Ectodermal cell (in vitro differentiated cells): ENCODE measurements around the gene TFAM.
"Not testable (repeated sequence)": the region's sequence is repeated elsewhere in the genome, so short reads cannot be mapped to it uniquely, and the experiment has no call there.

Experiments used
- H3K27ac ChIP-seq: 2 replicates; pipeline ENCODE4 v1.7.0; 2013; ENCODE audit warnings: mild to moderate bottlenecking, low read depth, low read length; ENCODE audit not compliant: insufficient read depth, poor library complexity, severe bottlenecking
- H3K27me3 ChIP-seq: 2 replicates; pipeline ENCODE4 v1.7.0; 2013; ENCODE audit warnings: mild to moderate bottlenecking, low read length; ENCODE audit not compliant: insufficient read depth, control insufficient read depth, poor library complexity, severe bottlenecking
- H3K36me3 ChIP-seq: one replicate; pipeline ENCODE4 v1.7.0; 2013; ENCODE audit warnings: low read length; ENCODE audit not compliant: control insufficient read depth, insufficient read depth
- H3K4me1 ChIP-seq: one replicate; pipeline ENCODE4 v1.7.0; 2013; ENCODE audit warnings: low read length; ENCODE audit not compliant: control insufficient read depth, insufficient read depth
- H3K4me3 ChIP-seq: 2 replicates; pipeline ENCODE4 v1.7.0; 2013; ENCODE audit warnings: low read depth, low read length, control low read depth; ENCODE audit not compliant: insufficient read depth
- H3K9me3 ChIP-seq: 2 replicates; pipeline ENCODE4 v1.7.0; 2013; ENCODE audit warnings: mild to moderate bottlenecking, low read length, moderate library complexity; ENCODE audit not compliant: control insufficient read depth
- WGBS, 2 experiments: methylation state at CpG; one replicate each; pipeline ENCODE4 v1.1.7; 2013; ENCODE audit warnings: missing lambda C conversion rate in 2 of 2; 5-methylcytosine and 5-hydroxymethylcytosine counted together

TFAM gene

GRCh38 chr10:58397830-58398229 is 12.6 kb downstream of the TFAM start:
- 91 to 96% methylated on average over 3 of the region's 3 CpGs for WGBS, 2 experiments
- H3K4me3 ChIP-seq: no peak overlapping the region
- H3K36me3 ChIP-seq: peaks cover 15% of the 10 kb centered on the region

GRCh38 chr10:58399410-58399809 is 14.2 kb downstream of the TFAM start:
- Histone ChIP-seq H3K27ac (no peak overlapping the region), H3K4me3 (no peak overlapping the region), H3K27me3 (no peaks in the 10 kb centered on the region), H3K9me3 (no peaks in the 10 kb centered on the region), H3K36me3 (peaks cover 15% of the 10 kb centered on the region), H3K4me1 (no peaks in the 10 kb centered on the region)
- 93 to 98% methylated on average over 4 of the region's 4 CpGs for WGBS, 2 experiments

More at GRCh38 chr10:58397830-58398229, 12.6 kb downstream of the TFAM start:
- Histone ChIP-seq H3K9me3 (no peaks in the 10 kb centered on the region), H3K27ac (no peak overlapping the region), H3K4me1 (no peaks in the 10 kb centered on the region), H3K27me3 (no peaks in the 10 kb centered on the region)

- WGBS, 2 experiments: 87% methylated on average over 1 of the region's 1 CpG; no CpG with 5 or more reads in 1 of the 2 experiments
- H3K27me3 ChIP-seq: no peaks in the 10 kb centered on the region
- no peaks in the 10 kb centered on the region for H3K4me1 ChIP-seq
- H3K4me3 ChIP-seq: no peak overlapping the region
- no peaks in the 10 kb centered on the region for H3K9me3 ChIP-seq
- no peak overlapping the region for H3K27ac ChIP-seq
- peaks cover 11% of the 10 kb centered on the region for H3K36me3 ChIP-seq
Measured at GRCh38 chr10:58400609-58401008, 15.4 kb downstream of the TFAM start.

- Histone ChIP-seq H3K27me3 (no peaks in the 10 kb centered on the region), H3K27ac (no peak overlapping the region), H3K36me3 (no peaks in the 10 kb centered on the region), H3K4me3 (no peak overlapping the region), H3K9me3 (no peaks in the 10 kb centered on the region), H3K4me1 (no peaks in the 10 kb centered on the region)
- WGBS, 2 experiments: 88 to 96% methylated on average over 1 to 2 of the region's 2 CpGs
Measured at GRCh38 chr10:58404001-58404400, 18.8 kb downstream of the TFAM start.

- H3K36me3 ChIP-seq: no peaks in the 10 kb centered on the region
- H3K9me3 ChIP-seq: no peaks in the 10 kb centered on the region
- H3K4me3 ChIP-seq: no peak overlapping the region
- H3K27ac ChIP-seq: no peak overlapping the region
- H3K4me1 ChIP-seq: peaks cover 7% of the 10 kb centered on the region
- WGBS, 2 experiments: 87 to 92% methylated on average over 4 of the region's 4 CpGs
- H3K27me3 ChIP-seq: no peaks in the 10 kb centered on the region
Measured at GRCh38 chr10:58409956-58410610, 24.9 kb downstream of the TFAM start.

GRCh38 chr10:58412502-58412961 is 27.3 kb downstream of the TFAM start:
- no peak overlapping the region for H3K27ac ChIP-seq
- H3K27me3 ChIP-seq: no peaks in the 10 kb centered on the region
- no peaks in the 10 kb centered on the region for H3K36me3 ChIP-seq
- no peaks in the 10 kb centered on the region for H3K9me3 ChIP-seq
- H3K4me1 ChIP-seq: peaks cover 7% of the 10 kb centered on the region
- 24 to 25% methylated on average over 2 of the region's 2 CpGs for WGBS, 2 experiments
- H3K4me3 ChIP-seq: no peak overlapping the region

GRCh38 chr10:58414270-58415041 is 29.2 kb downstream of the TFAM start:
- H3K4me3 ChIP-seq: no peak overlapping the region
- H3K36me3 ChIP-seq: no peaks in the 10 kb centered on the region
- 76 to 78% methylated on average over 5 of the region's 5 CpGs for WGBS, 2 experiments
- no peaks in the 10 kb centered on the region for H3K27me3 ChIP-seq
- peaks cover 7% of the 10 kb centered on the region for H3K4me1 ChIP-seq
- H3K27ac ChIP-seq: no peak overlapping the region
- no peaks in the 10 kb centered on the region for H3K9me3 ChIP-seq

- no peaks in the 10 kb centered on the region for H3K36me3 ChIP-seq
- H3K27ac ChIP-seq: no peak overlapping the region
- peaks cover 7% of the 10 kb centered on the region for H3K4me1 ChIP-seq
- no peak overlapping the region for H3K4me3 ChIP-seq
- H3K27me3 ChIP-seq: no peaks in the 10 kb centered on the region
- no peaks in the 10 kb centered on the region for H3K9me3 ChIP-seq
Measured at GRCh38 chr10:58415757-58416156, 30.5 kb downstream of the TFAM start.

GRCh38 chr10:58417902-58418301 is 32.7 kb downstream of the TFAM start:
- H3K27ac ChIP-seq, H3K9me3 ChIP-seq, H3K36me3 ChIP-seq, H3K4me1 ChIP-seq, H3K27me3 ChIP-seq, H3K4me3 ChIP-seq: not testable (repeated sequence)
- WGBS, 2 experiments: 78% methylated on average over 1 to 2 of the region's 2 CpGs

- no peaks in the 10 kb centered on the region for H3K9me3 ChIP-seq
- no peaks in the 10 kb centered on the region for H3K27me3 ChIP-seq
- no peaks in the 10 kb centered on the region for H3K4me1 ChIP-seq
- no peak overlapping the region for H3K4me3 ChIP-seq
- WGBS, 2 experiments: 83 to 100% methylated on average over 1 of the region's 1 CpG
- H3K27ac ChIP-seq: no peak overlapping the region
- H3K36me3 ChIP-seq: no peaks in the 10 kb centered on the region
Measured at GRCh38 chr10:58424176-58424575, 39.0 kb downstream of the TFAM start.
